GM19043 (cell line): Measurements from ENCODE around the gene POMP.

ENCODE experiments used
- ATAC-seq: cut with Tn5 transposase; IDR thresholded peaks from one replicate; pipeline ENCODE4 v1.9.1; 2021; ENCODE audit warnings: low read depth; ENCODE audit not compliant: unreplicated experiment

POMP gene

GRCh38 chr13:28658796-28659620 lies at the start of gene POMP:
Gene POMP, plus strand, starts transcription at chr13:28659130. Its CDS starts 55 bp downstream, at chr13:28659185.
- ATAC-seq: peak; percentile 89

GRCh38 chr13:28609381-28609780 lies 49.5 kb upstream of the POMP start:
- ATAC-seq: no peak

GRCh38 chr13:28609926-28610325 lies 49.0 kb upstream of the POMP start:
- no peak for ATAC-seq

DNA sequence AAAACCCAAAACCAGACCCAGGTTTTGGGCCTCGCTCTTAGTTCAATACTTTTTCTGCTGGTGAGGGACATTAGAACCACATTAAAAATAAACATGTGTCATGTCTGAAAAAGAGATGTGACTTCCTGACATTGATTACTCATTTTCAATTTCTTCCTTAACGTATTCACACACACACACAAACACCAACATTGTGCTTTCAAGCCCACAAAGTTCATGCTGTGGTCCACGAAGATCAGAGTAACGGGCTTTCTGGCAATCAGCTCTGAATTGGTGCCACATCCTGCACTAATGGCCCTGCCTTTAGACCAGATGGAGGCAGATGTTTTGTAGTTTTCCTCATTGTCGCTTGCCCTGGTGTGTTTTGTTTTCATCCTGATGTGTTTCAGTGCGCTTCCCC lies 47.9 kb upstream of the POMP start:
- no peak for ATAC-seq

GRCh38 chr13:28611654-28612131 lies 47.2 kb upstream of the POMP start:
- no peak for ATAC-seq

DNA sequence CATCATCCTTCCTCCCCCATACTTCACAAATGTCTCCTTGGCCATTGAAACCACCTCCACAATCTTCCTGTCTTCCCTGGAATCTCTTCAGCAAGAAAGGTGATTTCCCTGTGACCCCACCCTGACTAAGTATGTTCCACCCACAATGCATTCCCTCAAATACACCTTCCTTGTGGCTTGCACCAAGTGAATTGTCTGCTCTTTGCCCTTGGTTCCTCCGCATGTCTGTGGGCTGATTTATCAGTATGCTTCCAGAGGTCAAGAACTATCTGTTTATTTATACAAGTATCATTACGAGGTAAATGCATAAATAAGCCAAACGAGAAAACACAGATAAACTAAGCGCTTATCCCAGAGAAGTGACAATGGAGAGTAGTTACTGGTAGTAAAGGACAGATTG lies 45.4 kb upstream of the POMP start:
- no peak for ATAC-seq

DNA sequence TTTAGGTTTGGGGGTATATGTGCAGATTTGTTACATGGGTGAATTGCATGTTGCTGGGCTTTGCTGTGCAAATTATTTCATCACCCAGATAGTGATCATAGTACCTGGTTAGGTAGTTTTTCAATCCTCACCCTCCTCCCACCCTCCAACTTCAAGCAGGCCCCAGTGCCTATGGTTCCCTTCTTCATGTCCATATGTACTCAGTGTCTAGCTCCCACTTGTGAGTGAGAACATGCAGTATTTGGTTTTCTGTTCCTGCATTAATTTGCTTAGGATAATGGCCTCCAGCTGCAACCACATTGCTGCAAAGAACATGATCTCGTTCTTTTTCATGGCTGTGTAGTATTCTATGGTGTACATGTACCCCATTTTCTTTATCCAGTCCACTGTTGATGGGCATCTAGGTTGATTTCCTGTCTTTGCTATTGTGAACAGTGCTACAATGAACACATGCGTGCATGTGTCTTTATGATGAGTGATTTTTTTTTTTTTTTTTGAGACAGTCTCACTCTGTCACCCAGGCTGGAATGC lies 42.9 kb upstream of the POMP start:
- ATAC-seq: no peak

- no peak for ATAC-seq
Measured at GRCh38 chr13:28618230-28618994, 40.5 kb upstream of the POMP start.

DNA sequence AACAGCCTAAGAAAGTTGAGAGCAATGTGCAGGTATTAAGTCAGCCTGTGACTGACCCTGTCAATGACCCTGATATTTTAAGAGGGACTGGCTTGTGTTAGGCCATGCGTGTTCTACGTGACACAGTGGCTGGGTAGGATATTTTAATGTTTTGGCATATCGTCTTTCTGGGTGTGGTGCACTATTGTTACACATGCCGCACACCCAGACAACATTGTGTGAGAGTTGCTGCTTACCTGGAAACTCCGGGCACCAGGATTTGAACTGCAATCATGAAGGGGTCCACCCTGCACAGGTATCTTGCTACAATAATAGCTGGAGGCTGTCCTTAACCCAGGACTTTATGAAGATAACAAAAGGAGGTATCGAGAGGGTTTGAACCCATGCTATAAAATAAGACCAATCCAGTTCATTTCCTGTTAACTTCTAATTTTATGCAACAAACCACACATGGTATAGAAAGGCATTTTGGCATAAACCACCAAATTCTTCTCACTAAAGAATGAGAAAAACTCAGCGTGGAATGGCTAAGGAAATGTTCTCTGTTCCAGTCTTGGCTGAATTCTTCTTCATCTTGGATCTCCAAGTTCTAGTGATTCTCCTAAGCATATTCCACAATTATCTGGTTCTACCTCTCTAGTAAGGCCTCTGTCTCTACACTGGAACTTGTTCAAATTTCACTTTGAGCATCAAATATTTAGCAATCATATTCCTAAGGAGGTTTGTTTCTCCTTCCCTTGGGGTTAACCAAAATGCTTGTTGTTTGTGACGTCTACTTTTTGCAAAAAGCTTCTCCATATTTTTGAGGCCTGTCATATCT lies 38.7 kb upstream of the POMP start:
- ATAC-seq: no peak

GRCh38 chr13:28621449-28621848 lies 37.5 kb upstream of the POMP start:
- no peak for ATAC-seq

DNA sequence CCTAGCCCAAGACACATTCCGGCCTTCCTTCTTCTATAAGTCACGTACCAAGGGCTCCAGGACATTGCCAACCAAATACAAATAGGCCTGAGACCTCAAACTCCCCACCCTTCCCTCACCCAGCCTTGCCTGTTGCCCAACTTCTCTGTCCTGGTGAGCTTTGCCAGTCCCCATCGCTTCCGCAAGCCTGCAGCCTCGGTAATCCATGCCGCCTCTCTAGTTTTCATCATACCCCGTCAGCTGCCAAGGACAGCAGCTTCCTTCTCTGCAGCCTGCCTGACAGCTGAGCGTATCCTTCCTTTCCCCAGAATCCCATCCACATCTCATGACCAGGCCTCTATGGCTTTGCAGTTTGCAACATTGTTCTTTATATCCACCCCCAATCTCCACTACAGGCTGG lies 36.6 kb upstream of the POMP start:
- no peak for ATAC-seq

DNA sequence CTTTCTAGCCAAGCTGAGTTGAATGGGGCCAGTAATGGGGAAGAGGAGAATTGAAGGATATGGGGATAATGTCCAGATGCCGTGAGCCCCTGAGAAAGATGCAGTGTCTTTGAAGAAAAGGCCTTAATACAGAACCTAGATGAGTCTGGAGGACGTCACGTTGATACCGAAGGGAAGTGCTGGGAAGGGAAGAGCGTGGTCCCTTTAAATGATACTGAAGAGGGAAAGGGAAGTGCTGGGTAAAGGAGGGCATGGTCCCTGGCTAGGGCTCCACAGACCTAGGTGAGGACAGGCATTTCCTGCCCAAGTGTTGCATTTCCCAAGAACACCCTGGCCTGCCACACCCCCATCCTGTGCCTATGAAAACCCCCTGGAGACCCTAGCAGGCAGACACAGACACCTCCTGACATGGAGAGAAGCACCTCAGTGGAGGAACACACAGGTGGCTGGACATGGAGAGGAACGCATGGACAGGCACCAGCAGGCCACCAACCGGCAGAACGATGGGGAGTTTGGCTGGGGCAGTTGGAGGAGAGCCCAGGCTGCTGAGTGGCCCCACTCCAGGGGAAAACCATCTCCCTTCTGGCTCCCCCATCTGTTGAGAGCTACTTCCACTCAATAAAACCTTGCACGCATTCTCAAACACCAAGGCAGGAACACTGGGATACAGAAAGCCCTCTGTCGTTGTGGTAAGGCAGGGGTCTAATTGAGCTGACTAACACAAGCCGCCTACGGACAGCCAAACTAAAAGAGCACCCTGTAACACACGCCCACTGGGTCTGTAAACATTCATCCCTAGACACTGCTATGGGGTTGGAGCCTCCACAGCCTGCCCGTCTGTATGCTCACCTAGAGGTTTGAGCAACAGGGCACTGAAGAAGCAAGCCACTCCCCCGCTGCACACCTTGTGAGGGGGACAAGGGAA lies 34.9 kb upstream of the POMP start:
- no peak for ATAC-seq

GRCh38 chr13:28624707-28625432 lies 34.1 kb upstream of the POMP start:
- ATAC-seq: no peak

DNA sequence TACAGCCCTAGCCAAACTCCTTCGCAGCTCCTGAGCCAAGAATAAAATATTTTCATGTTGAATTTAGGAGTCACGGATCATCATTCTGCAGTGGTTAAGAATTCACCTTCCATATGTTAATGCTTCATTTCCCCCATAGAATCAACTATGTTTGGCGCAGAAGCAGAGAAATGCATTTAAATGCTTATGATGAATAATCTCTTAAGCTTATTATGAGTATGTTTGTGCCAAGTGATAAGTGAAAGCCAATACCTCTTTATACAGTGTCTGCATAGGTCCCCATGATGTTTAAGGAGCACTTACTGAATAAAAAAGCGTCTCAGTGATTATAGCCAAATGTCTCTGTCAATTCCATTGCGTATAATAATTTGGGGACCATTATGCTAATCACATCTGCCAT lies 32.7 kb upstream of the POMP start:
- no peak for ATAC-seq

DNA sequence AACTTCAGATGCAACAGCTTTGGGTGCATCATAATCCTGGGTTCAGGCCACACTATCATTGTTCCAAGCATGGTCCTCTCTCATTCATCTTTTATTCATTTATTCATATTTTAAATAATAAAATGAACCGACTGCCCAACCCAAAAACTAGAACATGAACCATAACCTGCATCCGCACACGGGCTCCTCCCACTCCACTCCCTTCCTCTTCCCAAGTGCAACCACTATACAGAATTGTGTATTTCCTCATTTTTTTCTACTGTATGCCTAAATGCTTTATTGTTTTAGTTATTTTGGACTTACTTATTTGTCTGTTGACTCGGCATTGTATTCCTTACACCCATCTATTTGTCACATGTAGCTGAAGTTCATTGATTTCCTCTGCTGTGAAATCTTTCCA lies 30.7 kb upstream of the POMP start:
- ATAC-seq: no peak

- ATAC-seq: no peak
Measured at GRCh38 chr13:28630869-28631268, 28.1 kb upstream of the POMP start.

DNA sequence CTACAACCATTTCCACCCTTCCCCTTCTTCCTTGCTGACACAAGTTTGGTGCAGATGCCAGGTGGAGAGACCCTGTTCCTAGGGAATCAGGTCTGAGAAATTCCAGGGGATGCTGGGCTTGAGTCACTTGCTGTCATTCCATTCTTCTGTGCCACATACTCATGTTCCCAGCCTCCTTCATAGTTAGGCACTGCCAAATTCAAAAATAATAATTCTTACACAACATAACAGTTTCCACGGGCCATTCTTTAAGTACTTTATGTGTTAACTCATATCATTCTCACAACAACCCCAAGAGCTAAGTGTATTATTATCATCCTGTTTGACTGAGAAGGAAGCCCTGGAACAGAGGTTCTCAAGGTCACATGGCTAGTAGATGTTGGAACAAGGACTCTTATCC lies 27.1 kb upstream of the POMP start:
- no peak for ATAC-seq

GRCh38 chr13:28636069-28636468 lies 22.9 kb upstream of the POMP start:
- ATAC-seq: no peak
